Stimulated activated naive B cell treated with anti-CD40 and anti-IgM and Interleukin-4, amounts not matched to agents 10 μg/mL and 1 μg/mL and 100 μg/mL, for 72 hours (primary cell): ENCODE data around the gene MACROH2A1.
A peak's percentile ranks its signal among the peaks of the same experiment; 100 is the strongest.

ENCODE experiments used
- ATAC-seq, 2 donors: fragments of 150-1000 bp; cut with Tn5 transposase; replicated peaks; 2 replicates each; pipeline ENCODE4 v1.10.0; 2021; ENCODE audit warnings: moderate library complexity in 1 of 2
- DNase-seq: peaks from one replicate; pipeline ENCODE4 v3.0.0; 2021
- H3K27ac Mint-ChIP-seq: one replicate; pipeline ENCODE4 v1.8.0; 2022; ENCODE audit warnings: mild to moderate bottlenecking, mixed read lengths
- H3K27me3 Mint-ChIP-seq, 2 donors: one replicate each; pipeline ENCODE4 v1.8.0; 2022; ENCODE audit warnings: mixed read lengths in 2 of 2
- H3K36me3 Mint-ChIP-seq, 2 donors: one replicate each; pipeline ENCODE4 v1.8.0; 2022; ENCODE audit warnings: mixed read lengths in 2 of 2, mild to moderate bottlenecking in 1 of 2
- H3K4me1 Mint-ChIP-seq, 2 donors: one replicate each; pipeline ENCODE4 v1.8.0; 2022; ENCODE audit warnings: mixed read lengths in 2 of 2, mild to moderate bottlenecking in 1 of 2
- H3K4me3 Mint-ChIP-seq, 2 donors: one replicate each; pipeline ENCODE4 v1.8.0; 2022; ENCODE audit warnings: mild to moderate bottlenecking in 2 of 2, mixed read lengths in 2 of 2, moderate library complexity in 1 of 2
- H3K9me3 Mint-ChIP-seq, 2 donors: one replicate each; pipeline ENCODE4 v1.8.0; 2022; ENCODE audit warnings: mixed read lengths in 2 of 2, mild to moderate bottlenecking in 1 of 2

MACROH2A1 gene

GRCh38 chr5:135353952-135354721 lies 44.9 kb downstream of the MACROH2A1 start:
- DNase-seq = no peak
- peaks cover 0 to 8% of the 10 kb centered on the region in 2 donors for H3K4me1 Mint-ChIP-seq
- H3K36me3 Mint-ChIP-seq = peaks cover 50 to 73% of the 10 kb centered on the region in 2 donors
- no peak for ATAC-seq
- no peaks in the 10 kb centered on the region for H3K9me3 Mint-ChIP-seq
- no peak overlapping the region for H3K4me3 Mint-ChIP-seq
- no peaks in the 10 kb centered on the region for H3K27me3 Mint-ChIP-seq
- H3K27ac Mint-ChIP-seq = peak overlapping the region; percentile 56

DNA sequence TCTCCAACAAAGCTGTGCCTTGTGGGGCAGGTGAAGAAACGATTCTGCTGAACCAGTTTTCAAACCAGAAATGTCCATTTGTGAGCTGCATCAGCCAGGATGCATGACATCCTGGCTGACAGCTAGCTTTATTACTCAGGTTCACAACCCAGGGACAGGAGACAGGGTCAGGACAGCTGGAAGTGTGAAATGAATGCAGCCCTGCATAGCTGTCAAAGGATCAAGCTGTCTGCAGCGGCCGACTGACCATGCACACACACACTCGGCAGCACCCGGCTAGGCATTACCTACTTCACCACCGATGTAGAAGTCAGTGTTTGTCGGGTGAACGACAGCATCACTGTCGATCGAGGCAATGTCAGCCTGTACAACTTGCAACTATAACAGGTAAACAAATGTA lies 48.5 kb downstream of the MACROH2A1 start:
- no peak overlapping the region for H3K27ac Mint-ChIP-seq
- ATAC-seq (no peak), DNase-seq (no peak)
- H3K36me3 Mint-ChIP-seq = peaks cover 42 to 64% of the 10 kb centered on the region in 2 donors
- H3K4me1 Mint-ChIP-seq = peaks cover 18 to 19% of the 10 kb centered on the region in 2 donors
- no peaks in the 10 kb centered on the region for H3K27me3 Mint-ChIP-seq
- no peaks in the 10 kb centered on the region for H3K9me3 Mint-ChIP-seq
- no peak overlapping the region for H3K4me3 Mint-ChIP-seq

GRCh38 chr5:135349886-135350285 lies 49.1 kb downstream of the MACROH2A1 start:
- DNase-seq (no peak), ATAC-seq (no peak)
- Mint-ChIP-seq H3K36me3 (peaks cover 39 to 64% of the 10 kb centered on the region in 2 donors), H3K4me1 (peaks cover 18 to 21% of the 10 kb centered on the region in 2 donors), H3K9me3 (no peaks in the 10 kb centered on the region), H3K27ac (no peak overlapping the region), H3K4me3 (no peak overlapping the region), H3K27me3 (no peaks in the 10 kb centered on the region)

- DNase-seq (no peak), ATAC-seq (no peak)
- H3K9me3 Mint-ChIP-seq = no peaks in the 10 kb centered on the region
- H3K27ac Mint-ChIP-seq = no peak overlapping the region
- H3K36me3 Mint-ChIP-seq = peaks cover 38 to 62% of the 10 kb centered on the region in 2 donors
- no peak overlapping the region for H3K4me3 Mint-ChIP-seq
- H3K4me1 Mint-ChIP-seq = peaks cover 18 to 21% of the 10 kb centered on the region in 2 donors
- no peaks in the 10 kb centered on the region for H3K27me3 Mint-ChIP-seq
Observed at GRCh38 chr5:135349451-135349850, 49.6 kb downstream of the MACROH2A1 start.

GRCh38 chr5:135348918-135349317 lies 50.1 kb downstream of the MACROH2A1 start:
- no peak overlapping the region for H3K4me3 Mint-ChIP-seq
- H3K27ac Mint-ChIP-seq = peak overlapping the region; percentile 51
- no peaks in the 10 kb centered on the region for H3K9me3 Mint-ChIP-seq
- H3K27me3 Mint-ChIP-seq = no peaks in the 10 kb centered on the region
- ATAC-seq (no peak), DNase-seq (no peak)
- peaks cover 18 to 19% of the 10 kb centered on the region in 2 donors for H3K4me1 Mint-ChIP-seq
- H3K36me3 Mint-ChIP-seq = peaks cover 37 to 61% of the 10 kb centered on the region in 2 donors

- H3K4me1 Mint-ChIP-seq = peaks cover 25% of the 10 kb centered on the region in 2 donors
- DNase-seq (no peak), ATAC-seq (no peak)
- H3K4me3 Mint-ChIP-seq = no peak overlapping the region
- H3K9me3 Mint-ChIP-seq = no peaks in the 10 kb centered on the region
- H3K27ac Mint-ChIP-seq = no peak overlapping the region
- no peaks in the 10 kb centered on the region for H3K27me3 Mint-ChIP-seq
- H3K36me3 Mint-ChIP-seq = peaks cover 43 to 67% of the 10 kb centered on the region in 2 donors
Observed at GRCh38 chr5:135347392-135347791, 51.6 kb downstream of the MACROH2A1 start.

- no peaks in the 10 kb centered on the region for H3K9me3 Mint-ChIP-seq
- no peaks in the 10 kb centered on the region for H3K27me3 Mint-ChIP-seq
- H3K27ac Mint-ChIP-seq = peak overlapping the region; percentile 83
- DNase-seq = no peak
- H3K4me3 Mint-ChIP-seq = peak overlapping the region in 1 of 2 donors; percentile 7
- peaks cover 44 to 70% of the 10 kb centered on the region in 2 donors for H3K36me3 Mint-ChIP-seq
- H3K4me1 Mint-ChIP-seq = peaks cover 29 to 31% of the 10 kb centered on the region in 2 donors
- ATAC-seq = peak; percentile 80 to 81
Observed at GRCh38 chr5:135345956-135346731, 52.9 kb downstream of the MACROH2A1 start.

DNA sequence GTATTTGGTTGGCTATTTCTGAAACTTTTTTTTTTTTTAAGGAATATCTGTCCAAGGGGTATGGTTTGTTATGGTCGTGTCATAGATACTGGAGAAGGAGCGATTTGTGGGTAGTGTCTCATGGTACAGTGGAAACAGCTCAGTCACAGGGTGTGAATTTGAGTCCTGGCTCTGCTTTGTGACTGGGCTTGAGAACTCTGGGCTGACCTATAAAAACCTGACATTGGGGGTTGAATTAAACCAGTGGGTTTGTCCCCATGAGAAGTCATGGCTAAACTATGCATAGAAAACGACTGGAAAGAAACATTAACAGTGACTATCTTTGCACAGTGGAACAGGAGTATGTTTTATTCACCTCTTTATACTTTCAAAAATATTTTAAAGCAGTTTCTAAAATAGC lies 54.7 kb downstream of the MACROH2A1 start:
- H3K4me1 Mint-ChIP-seq = peaks cover 25 to 31% of the 10 kb centered on the region in 2 donors
- no peak overlapping the region for H3K4me3 Mint-ChIP-seq
- H3K27me3 Mint-ChIP-seq = no peaks in the 10 kb centered on the region
- ATAC-seq (no peak), DNase-seq (no peak)
- no peak overlapping the region for H3K27ac Mint-ChIP-seq
- H3K36me3 Mint-ChIP-seq = peaks cover 47 to 69% of the 10 kb centered on the region in 2 donors
- no peaks in the 10 kb centered on the region for H3K9me3 Mint-ChIP-seq

- ATAC-seq = no peak
- no peak overlapping the region for H3K27ac Mint-ChIP-seq
- DNase-seq = no peak
- H3K4me1 Mint-ChIP-seq = peaks cover 25 to 31% of the 10 kb centered on the region in 2 donors
- no peaks in the 10 kb centered on the region for H3K9me3 Mint-ChIP-seq
- H3K36me3 Mint-ChIP-seq = peaks cover 51 to 73% of the 10 kb centered on the region in 2 donors
- H3K4me3 Mint-ChIP-seq = no peak overlapping the region
- no peaks in the 10 kb centered on the region for H3K27me3 Mint-ChIP-seq
Observed at GRCh38 chr5:135343413-135343812, 55.6 kb downstream of the MACROH2A1 start.

GRCh38 chr5:135342551-135342875 lies 56.5 kb downstream of the MACROH2A1 start:
- Mint-ChIP-seq H3K4me1 (peaks cover 25 to 31% of the 10 kb centered on the region in 2 donors), H3K36me3 (peaks cover 51 to 74% of the 10 kb centered on the region in 2 donors), H3K27ac (no peak overlapping the region), H3K4me3 (no peak overlapping the region), H3K27me3 (no peaks in the 10 kb centered on the region), H3K9me3 (no peaks in the 10 kb centered on the region)
- ATAC-seq (peak; percentile 21 to 50), DNase-seq (no peak)

- no peaks in the 10 kb centered on the region for H3K27me3 Mint-ChIP-seq
- no peak overlapping the region for H3K27ac Mint-ChIP-seq
- H3K4me1 Mint-ChIP-seq = peaks cover 22 to 26% of the 10 kb centered on the region in 2 donors
- H3K4me3 Mint-ChIP-seq = no peak overlapping the region
- DNase-seq (no peak), ATAC-seq (no peak)
- H3K36me3 Mint-ChIP-seq = peaks cover 51 to 76% of the 10 kb centered on the region in 2 donors
- no peaks in the 10 kb centered on the region for H3K9me3 Mint-ChIP-seq
Observed at GRCh38 chr5:135341696-135342550, 57.1 kb downstream of the MACROH2A1 start.

DNA sequence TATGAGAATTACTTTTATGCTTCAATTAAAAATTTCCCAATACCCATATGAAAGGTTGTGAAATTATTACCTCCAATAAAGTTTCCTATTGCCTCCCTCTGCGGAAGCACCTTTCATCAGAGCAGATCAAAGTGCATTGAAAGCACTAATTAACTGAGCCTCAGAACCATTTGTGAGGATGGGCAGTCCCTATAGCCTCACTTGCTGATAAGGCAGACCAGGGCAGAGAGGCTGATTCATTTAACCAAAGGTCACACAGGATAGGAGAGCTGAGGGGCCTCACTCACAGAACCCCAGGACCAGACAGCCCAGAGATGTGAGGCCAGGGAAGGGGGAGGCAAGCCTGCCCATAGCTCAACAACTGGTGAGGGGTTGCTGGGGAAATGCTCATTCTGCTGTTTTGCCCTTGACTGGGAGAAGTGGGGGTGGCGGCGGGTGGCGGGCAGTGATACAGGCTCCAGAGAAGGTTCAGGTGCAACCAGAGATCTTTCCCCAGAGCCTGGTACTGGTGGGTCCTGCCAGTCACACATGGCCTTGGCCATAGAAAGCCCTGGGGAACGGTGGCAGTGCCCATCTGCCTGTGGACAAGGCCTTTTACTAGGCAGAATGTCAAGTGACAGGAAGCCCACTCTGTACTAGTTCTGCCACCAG lies 57.9 kb downstream of the MACROH2A1 start:
- Mint-ChIP-seq H3K27ac (peak overlapping the region; percentile 82), H3K4me1 (peaks cover 20 to 23% of the 10 kb centered on the region in 2 donors), H3K27me3 (no peaks in the 10 kb centered on the region), H3K9me3 (no peaks in the 10 kb centered on the region), H3K4me3 (no peak overlapping the region), H3K36me3 (peaks cover 48 to 75% of the 10 kb centered on the region in 2 donors)
- ATAC-seq (no peak), DNase-seq (no peak)

- H3K27ac Mint-ChIP-seq = no peak overlapping the region
Observed at GRCh38 chr5:135340568-135340967, 58.5 kb downstream of the MACROH2A1 start.

GRCh38 chr5:135339623-135340022 lies 59.4 kb downstream of the MACROH2A1 start:
- ATAC-seq (no peak), DNase-seq (no peak)
- Mint-ChIP-seq H3K4me3 (no peak overlapping the region), H3K27me3 (no peaks in the 10 kb centered on the region), H3K4me1 (peaks cover 25 to 31% of the 10 kb centered on the region in 2 donors), H3K36me3 (peaks cover 46 to 73% of the 10 kb centered on the region in 2 donors), H3K9me3 (no peaks in the 10 kb centered on the region), H3K27ac (no peak overlapping the region)

More at GRCh38 chr5:135340568-135340967, 58.5 kb downstream of the MACROH2A1 start:
- no peaks in the 10 kb centered on the region for H3K9me3 Mint-ChIP-seq
- DNase-seq = no peak
- no peaks in the 10 kb centered on the region for H3K27me3 Mint-ChIP-seq
- no peak overlapping the region for H3K4me3 Mint-ChIP-seq
- H3K36me3 Mint-ChIP-seq = peaks cover 46 to 73% of the 10 kb centered on the region in 2 donors
- no peak for ATAC-seq
- peaks cover 19 to 23% of the 10 kb centered on the region in 2 donors for H3K4me1 Mint-ChIP-seq
